SK-N-SH (cell line): ENCODE measurements around the gene PARD3. TPM values are rescaled to one million over a fixed set of nuclear protein-coding genes. Genes with fewer than 3 reads are reported as not detected.

Experiments
- CTCF ChIA-PET: fragments of 300-600, 350-600 bp; formaldehyde crosslinking; extraction: SDS; loops from one replicate; lab custom pipeline; 2021; lab: Yijun Ruan, JAX
- POLR2A ChIA-PET: fragments of 350-600 bp; sonication (Branson Sonifier 250); formaldehyde crosslinking; extraction: SDS; loops from one replicate; lab custom pipeline; 2020; ENCODE audit warnings: antibody characterized with exemption, inconsistent platforms; lab: Yijun Ruan, JAX
- DNase-seq: peaks from one replicate; pipeline ENCODE4 v3.0.0; 2012
- H2AFZ ChIP-seq: fragments of 200-600 bp; sonication (generic); 2 replicates; pipeline ENCODE4 v1.8.1; 2016; ENCODE audit warnings: antibody characterized with exemption, mild to moderate bottlenecking, low read depth
- H3F3A ChIP-seq: fragments of 200-600 bp; sonication (generic); replicated peaks from 2 replicates; pipeline ENCODE3; 2016; ENCODE audit warnings: antibody characterized with exemption, mild to moderate bottlenecking; ENCODE audit not compliant: insufficient read depth
- H3K27ac ChIP-seq, 2 experiments: fragments of 200-500 bp in 1 of 2; fragments of 200-600 bp in 1 of 2; sonication (Bioruptor generic) in 1 of 2; sonication (generic), shearing (Covaris generic) in 1 of 2; 2 replicates each; pipeline versions ENCODE4 v1.5.1 to v1.6.1; 2014 to 2016; ENCODE audit warnings: low read depth in 2 of 2, inconsistent platforms in 1 of 2, low read length in 1 of 2, mild to moderate bottlenecking in 1 of 2, mixed read lengths in 1 of 2
- H3K27me3 ChIP-seq: fragments of 200-600 bp; sonication (generic), shearing (Covaris generic); 2 replicates; pipeline ENCODE4 v1.6.1; 2016; ENCODE audit warnings: mixed run types; ENCODE audit not compliant: insufficient read depth
- H3K36me3 ChIP-seq, 2 experiments: fragments of 200-500 bp in 1 of 2; fragments of 200-600 bp in 1 of 2; sonication (Bioruptor generic) in 1 of 2; sonication (generic) in 1 of 2; replicated peaks in 1 of 2; 2 replicates each; pipeline versions ENCODE3 to v1.5.1; 2014 to 2016; ENCODE audit warnings: low read length in 1 of 2, mild to moderate bottlenecking in 1 of 2; ENCODE audit not compliant: insufficient read depth in 2 of 2, control insufficient read depth in 1 of 2
- H3K4me1 ChIP-seq, 2 experiments: fragments of 200-500 bp in 1 of 2; fragments of 200-600 bp in 1 of 2; sonication (Bioruptor generic) in 1 of 2; sonication (generic), shearing (Covaris generic) in 1 of 2; 2 replicates each; pipeline versions ENCODE4 v1.5.1 to v1.6.1; 2014 to 2016; ENCODE audit warnings: low read depth in 1 of 2, low read length in 1 of 2, mixed run types in 1 of 2; ENCODE audit not compliant: insufficient read depth in 2 of 2, control insufficient read depth in 1 of 2
- H3K4me2 ChIP-seq: fragments of 200-600 bp; sonication (generic), shearing (Covaris generic); 2 replicates; pipeline ENCODE4 v1.6.1; 2017; ENCODE audit warnings: mixed run types
- H3K4me3 ChIP-seq, 2 experiments: fragments of 200-500 bp in 1 of 2; fragments of 200-600 bp in 1 of 2; sonication (Bioruptor generic) in 1 of 2; sonication (generic), shearing (Covaris generic) in 1 of 2; 2 replicates each; pipeline versions ENCODE4 v1.5.1 to v1.8.1; 2014 to 2016; ENCODE audit warnings: low read depth in 2 of 2, inconsistent platforms in 1 of 2, low read length in 1 of 2, mild to moderate bottlenecking in 1 of 2, mixed read lengths in 1 of 2, moderate library complexity in 1 of 2
- H3K79me2 ChIP-seq: fragments of 200-600 bp; sonication (generic); 2 replicates; pipeline ENCODE4 v1.8.1; 2017; ENCODE audit warnings: mild to moderate bottlenecking; ENCODE audit not compliant: insufficient read depth
- H3K9ac ChIP-seq: fragments of 200-600 bp; sonication (generic); 2 replicates; pipeline ENCODE4 v1.6.1; 2017; ENCODE audit warnings: mixed run types
- H3K9me2 ChIP-seq: fragments of 200-600 bp; sonication (generic); 2 replicates; pipeline ENCODE4 v1.6.1; 2017; ENCODE audit warnings: mixed run types
- H3K9me3 ChIP-seq: fragments of 200-600 bp; sonication (generic); 2 replicates; pipeline ENCODE4 v1.6.1; 2017; ENCODE audit warnings: mixed run types, mild to moderate bottlenecking, moderate library complexity
- H4K20me1 ChIP-seq: fragments of 200-600 bp; sonication (generic); 2 replicates; pipeline ENCODE4 v1.6.1; 2017; ENCODE audit warnings: mild to moderate bottlenecking, mixed run types; ENCODE audit not compliant: insufficient read depth
- CHD2 ChIP-seq: fragments of 150-350 bp; IDR thresholded peaks from 2 replicates; pipeline ENCODE4 v1.6.1; 2018; ENCODE audit warnings: low read length; ENCODE audit not compliant: partially characterized antibody
- CTCF ChIP-seq: fragments of 200-600 bp; sonication (generic); IDR thresholded peaks from 2 replicates; pipeline ENCODE4 v1.6.1; 2017; ENCODE audit warnings: antibody characterized with exemption, mild to moderate bottlenecking, moderate library complexity
- ELF1 ChIP-seq: IDR thresholded peaks from 2 replicates; pipeline ENCODE4 v1.4.0; 2012
- EP300 ChIP-seq, 2 experiments: IDR thresholded peaks; 2 replicates each; pipeline versions ENCODE4 v1.4.0 to v1.6.1; 2012; ENCODE audit warnings: borderline replicate concordance in 1 of 2, low read depth in 1 of 2, low read length in 1 of 2
- FOXJ3 ChIP-seq: sonication (generic); formaldehyde crosslinking; IDR thresholded peaks from 2 replicates; pipeline ENCODE4 v1.5.1; 2020; ENCODE audit warnings: mild to moderate bottlenecking, missing genetic modification reagents
- FOXM1 ChIP-seq: IDR thresholded peaks from 2 replicates; pipeline ENCODE4 v1.4.0; 2012; ENCODE audit warnings: low read depth, mild to moderate bottlenecking
- GABPA ChIP-seq: IDR thresholded peaks from 2 replicates; pipeline ENCODE4 v1.4.0; 2012; ENCODE audit warnings: low read depth, mild to moderate bottlenecking
- JUND ChIP-seq: IDR thresholded peaks from 2 replicates; pipeline ENCODE4 v1.4.0; 2012
- MAX ChIP-seq: IDR thresholded peaks from 2 replicates; pipeline ENCODE4 v1.4.0; 2012; ENCODE audit warnings: low read depth
- MEF2A ChIP-seq: IDR thresholded peaks from 2 replicates; pipeline ENCODE4 v1.4.0; 2012; ENCODE audit warnings: low read depth, borderline replicate concordance
- NFIC ChIP-seq: IDR thresholded peaks from 2 replicates; pipeline ENCODE4 v1.4.0; 2012; ENCODE audit warnings: borderline replicate concordance
- RAD21 ChIP-seq: IDR thresholded peaks from 2 replicates; pipeline ENCODE4 v1.6.1; 2012; ENCODE audit warnings: mild to moderate bottlenecking, low read length
- RFX5 ChIP-seq: IDR thresholded peaks from 2 replicates; pipeline ENCODE4 v1.6.1; 2012; ENCODE audit warnings: mild to moderate bottlenecking, improper control_type of control experiment, low read length
- RXRA ChIP-seq: IDR thresholded peaks from 2 replicates; pipeline ENCODE4 v1.4.0; 2012; ENCODE audit warnings: low read depth, mild to moderate bottlenecking, borderline replicate concordance
- TCF12 ChIP-seq: IDR thresholded peaks from 2 replicates; pipeline ENCODE4 v1.4.0; 2012
- TEAD4 ChIP-seq: IDR thresholded peaks from 2 replicates; pipeline ENCODE4 v1.4.0; 2012; ENCODE audit warnings: mild to moderate bottlenecking, borderline replicate concordance; ENCODE audit not compliant: insufficient read depth
- USF2 ChIP-seq: fragments of 150-350 bp; IDR thresholded peaks from 2 replicates; pipeline ENCODE4 v1.6.1; 2017; ENCODE audit warnings: antibody characterized with exemption, low read length, low read depth, borderline replicate concordance
- ZBTB33 ChIP-seq: IDR thresholded peaks from 2 replicates; pipeline ENCODE4 v1.4.0; 2012; ENCODE audit warnings: low read depth, borderline replicate concordance
- WGBS: methylation state at CpG from one replicate; pipeline ENCODE4 v1.1.6; 2017; ENCODE audit warnings: low lambda C conversion rate; 5-methylcytosine and 5-hydroxymethylcytosine counted together
- polyA plus RNA-seq, 3 experiments: library from polyadenylated mRNA; depleted of rRNA; stranded (reverse); fragments of >200 nt; gene quantifications; 2 replicates each; pipeline ENCODE4 v1.2.3, GENCODE V29; 2012

PARD3 gene
- polyA plus RNA-seq, 1 of the 3 experiments (the other 2 are of a cell fraction) = 29.4 TPM

GRCh38 chr10:34249634-34250033 lies 565.5 kb downstream of the PARD3 start:
- Histone ChIP-seq H3K9ac (no peak overlapping the region), H3K9me3 (no peaks in the 10 kb centered on the region), H2AFZ (no peak overlapping the region), H3F3A (no peaks in the 10 kb centered on the region), H3K4me3 (no peak overlapping the region), H3K27ac (no peak overlapping the region), H3K4me2 (no peak overlapping the region), H3K79me2 (no peaks in the 10 kb centered on the region), H3K36me3 (no peaks in the 10 kb centered on the region), H4K20me1 (no peaks in the 10 kb centered on the region), H3K27me3 (no peaks in the 10 kb centered on the region), H3K4me1 (peaks cover 0 to under 1% of the 10 kb centered on the region in 2 experiments; a peak in 2 of 4 replicates), H3K9me2 (no peaks in the 10 kb centered on the region)
- TF ChIP-seq NFIC (no peak), MEF2A (no peak), CHD2 (no peak), EP300 (IDR thresholded peaks at IDR 0.05; ENCODE audit: borderline replicate concordance in 1 of 2, low read depth in 1 of 2, low read length in 1 of 2) (no peak), MAX (no peak), CTCF (peak; percentile 23), RFX5 (no peak), RXRA (no peak), TEAD4 (no peak), ELF1 (no peak), FOXJ3 (no peak), GABPA (no peak), JUND (no peak), RAD21 (peak; percentile 51), ZBTB33 (no peak), FOXM1 (no peak), TCF12 (no peak), USF2 (no peak)
- WGBS = 82% methylated on average over 4 of the region's 4 CpGs
- DNase-seq = peak; percentile 35
- ChIA-PET CTCF (interaction anchor here (0.9 to 1.8 kb wide), 2 partner anchors 389 to 919 kb away, joined by 3 to 7 read pairs; no protein-coding TSS in a partner anchor), POLR2A (no interaction called here)
